ENCODE results near the gene FAM107B. TPM values are rescaled to one million over a fixed set of nuclear protein-coding genes. Genes with fewer than 3 reads are reported as not detected.

FAM107B gene
- total RNA-seq, 1 donor from 2014 or later, result 40.7 TPM

- peaks cover 25% of the 10 kb centered on the region for H3K36me3 Mint-ChIP-seq (ENCODE audit: unreplicated experiment)
These were observed 203.9 kb downstream of the FAM107B start for GRCh38 chr10:14570800-14571199.

GRCh38 chr10:14569274-14570060 is 205.2 kb downstream of the FAM107B start:
- Mint-ChIP-seq H3K4me1 (ENCODE audit: unreplicated experiment) (peaks cover 24% of the 10 kb centered on the region), H3K27me3 (ENCODE audit: unreplicated experiment) (no peaks in the 10 kb centered on the region), H3K4me3 (ENCODE audit: unreplicated experiment) (no peak overlapping the region), H3K9me3 (ENCODE audit: unreplicated experiment) (no peaks in the 10 kb centered on the region), H3K36me3 (ENCODE audit: unreplicated experiment) (peaks cover 34% of the 10 kb centered on the region), H3K27ac (ENCODE audit: unreplicated experiment) (no peak overlapping the region)
- DNase-seq (ENCODE audit: extremely low spot score, unreplicated experiment), result no peak
- TF ChIP-seq, protein P1, sequence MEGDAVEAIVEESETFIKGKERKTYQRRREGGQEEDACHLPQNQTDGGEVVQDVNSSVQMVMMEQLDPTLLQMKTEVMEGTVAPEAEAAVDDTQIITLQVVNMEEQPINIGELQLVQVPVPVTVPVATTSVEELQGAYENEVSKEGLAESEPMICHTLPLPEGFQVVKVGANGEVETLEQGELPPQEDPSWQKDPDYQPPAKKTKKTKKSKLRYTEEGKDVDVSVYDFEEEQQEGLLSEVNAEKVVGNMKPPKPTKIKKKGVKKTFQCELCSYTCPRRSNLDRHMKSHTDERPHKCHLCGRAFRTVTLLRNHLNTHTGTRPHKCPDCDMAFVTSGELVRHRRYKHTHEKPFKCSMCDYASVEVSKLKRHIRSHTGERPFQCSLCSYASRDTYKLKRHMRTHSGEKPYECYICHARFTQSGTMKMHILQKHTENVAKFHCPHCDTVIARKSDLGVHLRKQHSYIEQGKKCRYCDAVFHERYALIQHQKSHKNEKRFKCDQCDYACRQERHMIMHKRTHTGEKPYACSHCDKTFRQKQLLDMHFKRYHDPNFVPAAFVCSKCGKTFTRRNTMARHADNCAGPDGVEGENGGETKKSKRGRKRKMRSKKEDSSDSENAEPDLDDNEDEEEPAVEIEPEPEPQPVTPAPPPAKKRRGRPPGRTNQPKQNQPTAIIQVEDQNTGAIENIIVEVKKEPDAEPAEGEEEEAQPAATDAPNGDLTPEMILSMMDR (IDR thresholded peaks at IDR 0.05), result no peak

More at GRCh38 chr10:14570800-14571199, 203.9 kb downstream of the FAM107B start:
- H3K27me3 Mint-ChIP-seq (ENCODE audit: unreplicated experiment), result no peaks in the 10 kb centered on the region
- TF ChIP-seq, protein P1 (IDR thresholded peaks at IDR 0.05), result no peak
- DNase-seq (ENCODE audit: extremely low spot score, unreplicated experiment), result no peak
- no peak overlapping the region for H3K27ac Mint-ChIP-seq (ENCODE audit: unreplicated experiment)
- peaks cover 20% of the 10 kb centered on the region for H3K4me1 Mint-ChIP-seq (ENCODE audit: unreplicated experiment)
- no peak overlapping the region for H3K4me3 Mint-ChIP-seq (ENCODE audit: unreplicated experiment)
- no peaks in the 10 kb centered on the region for H3K9me3 Mint-ChIP-seq (ENCODE audit: unreplicated experiment)

- no peak for DNase-seq (ENCODE audit: extremely low spot score, unreplicated experiment)
- peaks cover 34% of the 10 kb centered on the region for H3K36me3 Mint-ChIP-seq (ENCODE audit: unreplicated experiment)
- H3K4me3 Mint-ChIP-seq (ENCODE audit: unreplicated experiment), result no peak overlapping the region
- no peak overlapping the region for H3K27ac Mint-ChIP-seq (ENCODE audit: unreplicated experiment)
- TF ChIP-seq, protein P1 (IDR thresholded peaks at IDR 0.05), result no peak
- H3K4me1 Mint-ChIP-seq (ENCODE audit: unreplicated experiment), result peaks cover 24% of the 10 kb centered on the region
- H3K9me3 Mint-ChIP-seq (ENCODE audit: unreplicated experiment), result no peaks in the 10 kb centered on the region
- H3K27me3 Mint-ChIP-seq (ENCODE audit: unreplicated experiment), result no peaks in the 10 kb centered on the region
These were observed 207.3 kb downstream of the FAM107B start for GRCh38 chr10:14567421-14567820.

DNA sequence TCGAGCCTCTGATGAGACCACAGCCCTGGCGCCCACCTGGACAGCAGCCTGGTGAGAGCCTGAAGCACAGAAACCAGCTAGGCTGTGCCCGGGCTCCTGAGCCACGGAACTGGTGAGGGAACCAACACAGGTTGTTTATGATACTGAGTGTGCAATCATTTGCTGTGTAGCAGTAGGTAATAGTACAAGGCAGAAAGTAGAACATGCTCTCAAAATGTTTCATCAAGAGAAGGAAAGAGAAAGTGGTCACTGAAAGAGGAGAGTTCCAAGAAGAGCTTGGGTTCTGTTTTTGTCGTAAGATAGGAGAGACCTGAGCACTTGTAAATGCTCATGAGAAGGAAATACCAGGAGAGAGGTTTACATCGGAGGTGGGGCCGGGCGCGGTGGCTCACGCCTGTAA is 208.2 kb downstream of the FAM107B start:
- no peaks in the 10 kb centered on the region for H3K9me3 Mint-ChIP-seq (ENCODE audit: unreplicated experiment)
- no peak overlapping the region for H3K27ac Mint-ChIP-seq (ENCODE audit: unreplicated experiment)
- H3K4me1 Mint-ChIP-seq (ENCODE audit: unreplicated experiment), result peaks cover 16% of the 10 kb centered on the region
- TF ChIP-seq, protein P1 (IDR thresholded peaks at IDR 0.05), result no peak
- H3K4me3 Mint-ChIP-seq (ENCODE audit: unreplicated experiment), result no peak overlapping the region
- H3K27me3 Mint-ChIP-seq (ENCODE audit: unreplicated experiment), result no peaks in the 10 kb centered on the region
- no peak for DNase-seq (ENCODE audit: extremely low spot score, unreplicated experiment)
- peaks cover 30% of the 10 kb centered on the region for H3K36me3 Mint-ChIP-seq (ENCODE audit: unreplicated experiment)

DNA sequence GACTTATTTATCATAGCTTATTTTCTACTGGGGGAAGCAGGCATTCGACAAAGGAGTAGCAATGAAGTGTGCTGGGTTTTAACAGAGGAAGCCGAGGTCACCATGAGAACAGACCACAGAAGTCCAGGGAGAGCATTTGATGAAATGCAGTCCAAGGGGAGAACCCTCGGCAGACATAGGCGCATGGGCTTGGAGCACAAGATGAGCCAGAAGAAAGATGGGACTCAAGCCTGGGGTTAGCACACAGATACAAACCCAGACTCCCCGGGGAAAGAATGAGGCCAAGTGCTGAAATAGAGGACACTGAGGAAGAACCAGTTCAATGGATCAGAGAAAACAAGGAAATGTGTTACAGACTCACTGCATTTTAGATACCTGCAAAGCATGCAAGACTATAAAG is 209.5 kb downstream of the FAM107B start:
- peaks cover 8% of the 10 kb centered on the region for H3K4me1 Mint-ChIP-seq (ENCODE audit: unreplicated experiment)
- H3K27ac Mint-ChIP-seq (ENCODE audit: unreplicated experiment), result no peak overlapping the region
- no peaks in the 10 kb centered on the region for H3K9me3 Mint-ChIP-seq (ENCODE audit: unreplicated experiment)
- no peak overlapping the region for H3K4me3 Mint-ChIP-seq (ENCODE audit: unreplicated experiment)
- DNase-seq (ENCODE audit: extremely low spot score, unreplicated experiment), result no peak
- H3K36me3 Mint-ChIP-seq (ENCODE audit: unreplicated experiment), result peaks cover 28% of the 10 kb centered on the region
- no peaks in the 10 kb centered on the region for H3K27me3 Mint-ChIP-seq (ENCODE audit: unreplicated experiment)
- TF ChIP-seq, protein P1 (IDR thresholded peaks at IDR 0.05), result no peak
